NCI-H146 (cell line): ENCODE measurements around the gene RAD51B.

Source experiments
- DNase-seq: peaks from one replicate; lab custom pipeline; 2025; lab: John Stamatoyannopoulos, UW

The RAD51B gene

DNA sequence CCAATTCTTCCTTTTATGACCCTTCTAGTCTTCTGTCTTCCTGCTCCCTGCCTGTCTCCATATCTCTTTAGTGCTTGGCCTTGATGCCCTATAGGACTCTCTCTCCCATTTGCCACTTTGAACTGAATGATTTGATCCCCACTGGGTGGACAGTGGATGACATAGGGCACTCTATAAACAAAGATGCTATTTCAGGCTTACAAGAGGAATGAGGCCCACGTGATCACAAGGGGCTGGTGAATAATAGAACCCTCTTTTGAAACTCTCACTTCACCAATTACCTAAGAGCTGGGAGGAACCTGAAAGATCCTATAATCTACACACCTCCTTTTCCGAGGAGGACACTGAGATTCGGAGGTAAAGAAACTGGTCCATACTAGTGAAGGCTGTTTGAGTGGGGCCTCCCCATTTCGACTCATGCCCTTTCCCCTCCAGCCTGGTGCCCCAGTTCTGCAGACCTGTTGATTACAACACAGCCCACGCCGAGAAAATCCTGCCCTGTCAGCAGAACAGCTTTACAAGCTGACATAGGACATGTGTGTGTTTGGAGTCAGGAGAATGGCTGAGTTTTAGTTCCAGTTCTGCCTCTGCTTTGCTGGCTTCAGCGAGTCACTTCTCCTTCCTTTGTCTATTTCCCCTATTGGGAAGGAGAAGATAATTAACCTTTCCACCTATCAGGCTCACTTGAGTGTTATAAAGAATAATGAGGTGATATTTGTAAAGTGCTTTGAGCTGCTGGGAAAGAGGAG is 573.0 kb downstream of the RAD51B start:
- DNase-seq: peak; percentile 0

DNA sequence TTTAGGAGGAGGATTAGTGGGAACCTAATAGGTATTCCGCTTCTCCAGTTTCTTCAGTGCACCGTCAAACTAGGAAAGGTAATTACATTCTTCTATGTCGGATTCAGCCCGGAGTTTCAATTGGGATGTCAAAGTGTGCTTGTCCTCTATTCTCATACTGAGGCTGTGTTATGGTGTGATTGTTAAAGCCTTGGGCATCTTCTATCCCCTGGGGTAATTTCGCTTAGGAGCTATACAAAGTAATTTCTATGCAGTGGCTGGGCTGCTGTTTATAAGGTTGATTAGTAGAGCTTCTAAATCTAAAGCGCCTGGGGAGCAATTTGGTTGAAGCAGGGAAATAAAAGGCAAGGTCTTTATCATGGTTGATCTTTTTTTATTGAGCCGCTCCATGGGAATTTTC is 573.7 kb downstream of the RAD51B start:
- no peak for DNase-seq

DNA sequence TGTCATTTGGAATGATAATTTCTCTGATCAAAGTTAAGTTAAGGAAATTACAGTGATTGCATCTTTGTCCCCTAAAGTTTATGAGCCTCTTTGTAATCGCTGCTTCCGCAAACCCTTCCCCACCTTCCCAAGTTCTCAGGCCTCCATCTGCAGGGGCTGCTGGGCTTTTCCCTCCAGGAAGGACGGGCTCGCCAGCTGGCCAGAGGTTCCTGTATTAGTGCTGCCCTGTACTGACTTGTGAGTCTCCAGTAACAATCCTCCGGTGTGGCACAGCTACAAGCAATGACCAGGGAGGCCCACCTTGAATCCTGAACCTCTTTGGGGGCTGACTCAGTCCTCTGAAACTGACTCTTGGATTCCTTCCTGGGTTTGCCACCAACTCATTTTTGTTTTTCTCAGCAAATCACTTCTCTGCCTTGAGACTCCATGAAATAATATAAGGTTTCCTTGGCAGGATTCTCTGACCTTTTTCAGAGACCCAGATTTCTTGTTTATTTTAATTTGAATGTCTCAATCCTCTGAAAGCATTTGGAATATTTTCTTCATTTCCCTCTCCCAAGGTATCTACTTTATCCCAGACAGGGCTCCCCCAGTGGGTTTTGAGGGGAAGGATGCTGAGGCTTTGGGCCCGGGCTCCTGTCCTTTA is 574.7 kb downstream of the RAD51B start:
- no peak for DNase-seq

DNA sequence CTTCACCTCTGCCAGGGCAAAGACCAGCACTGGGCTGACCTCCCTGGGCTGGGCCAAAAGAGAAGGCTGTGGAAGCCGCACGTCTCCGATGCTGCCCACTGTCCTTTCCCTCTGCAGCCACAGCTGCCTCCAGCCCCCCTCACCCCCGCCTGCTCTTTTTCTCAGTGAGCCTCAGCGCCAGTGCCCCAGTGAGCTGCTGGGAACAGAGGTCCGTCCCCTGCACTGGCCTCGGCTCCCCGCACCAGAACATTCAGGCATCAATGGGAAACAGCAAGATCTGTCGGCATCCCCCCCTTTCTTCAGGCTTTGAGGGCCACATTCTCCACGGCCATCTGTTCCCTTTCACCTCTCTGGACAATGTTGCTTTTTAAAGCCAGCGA is 575.2 kb downstream of the RAD51B start:
- no peak for DNase-seq

DNA sequence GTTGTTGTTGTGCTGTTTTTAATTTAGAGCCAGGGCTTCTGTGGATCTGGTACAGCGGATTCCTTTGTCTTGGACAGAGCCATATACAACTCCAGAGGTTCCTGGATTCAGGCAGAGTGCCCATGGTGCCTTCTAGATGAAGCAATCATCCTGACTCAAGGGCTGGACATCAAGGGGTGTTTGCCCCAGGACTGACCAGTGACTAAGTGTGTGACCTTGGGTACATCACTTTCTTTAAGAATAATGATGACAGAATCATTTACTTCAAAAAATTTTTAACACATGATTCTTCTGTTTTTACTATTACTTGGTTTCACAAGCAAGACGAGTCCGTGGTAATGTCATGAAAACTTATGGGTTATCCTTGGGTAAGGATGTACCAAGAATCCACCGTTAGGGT is 576.0 kb downstream of the RAD51B start:
- DNase-seq: no peak

DNA sequence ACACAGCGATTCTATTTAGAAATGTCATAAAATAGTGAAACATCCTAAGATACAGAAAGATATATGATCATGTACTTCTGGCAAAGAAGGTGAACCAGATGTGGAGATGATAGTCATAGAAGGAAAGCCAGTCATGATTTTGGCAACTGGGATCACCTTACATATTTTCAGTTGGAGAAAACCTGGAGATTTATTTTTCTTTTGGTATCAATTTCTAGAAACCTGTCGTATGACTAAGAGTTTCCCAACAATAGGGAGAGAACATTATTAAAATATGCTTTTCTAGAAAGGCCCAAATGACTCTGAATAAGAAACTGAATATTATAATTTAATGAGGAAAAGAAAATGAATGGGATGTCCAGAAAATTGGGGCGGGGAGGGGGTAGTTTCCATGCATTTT is 576.9 kb downstream of the RAD51B start:
- DNase-seq: no peak

DNA sequence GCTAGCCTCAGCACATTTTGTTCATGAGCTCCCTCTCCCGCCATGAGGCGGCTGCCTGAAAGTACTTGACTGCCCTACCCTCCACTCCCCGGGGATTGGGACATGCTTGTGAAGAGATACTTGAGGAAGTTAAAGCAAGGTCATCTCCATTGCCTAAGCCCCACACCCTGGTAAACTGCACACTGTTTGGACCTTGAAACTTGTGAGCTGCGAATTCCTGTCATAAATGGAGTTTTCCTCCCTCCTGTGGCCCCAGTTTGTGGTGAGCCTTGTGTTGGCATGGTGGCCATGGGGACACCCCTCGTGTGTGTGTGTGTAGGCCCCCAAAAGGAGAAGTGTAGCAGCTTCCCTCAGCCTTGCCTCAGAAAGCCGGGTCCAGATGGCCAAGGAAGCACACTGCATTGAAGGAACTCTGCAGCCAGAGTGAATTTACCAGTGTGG is 577.8 kb downstream of the RAD51B start:
- DNase-seq: no peak

DNA sequence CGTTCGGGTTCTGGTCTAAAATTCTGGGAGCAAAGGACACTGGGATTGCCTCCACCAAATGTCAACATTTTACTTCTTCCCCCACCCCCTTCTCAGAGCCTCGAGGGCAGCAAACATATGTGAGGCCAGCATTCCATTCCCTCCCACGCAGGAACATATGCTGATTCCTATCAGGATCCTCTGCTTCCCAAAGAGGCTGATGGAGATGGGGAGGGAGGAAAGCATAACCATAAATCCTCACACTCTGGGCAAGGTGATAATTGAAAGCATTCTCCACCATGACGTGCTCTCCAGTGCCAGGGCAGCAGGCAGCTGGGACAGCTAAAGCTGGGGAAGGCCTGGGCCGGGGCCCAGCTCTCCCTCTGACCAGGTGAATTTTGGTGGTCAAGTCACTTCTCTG is 578.2 kb downstream of the RAD51B start:
- no peak for DNase-seq

DNA sequence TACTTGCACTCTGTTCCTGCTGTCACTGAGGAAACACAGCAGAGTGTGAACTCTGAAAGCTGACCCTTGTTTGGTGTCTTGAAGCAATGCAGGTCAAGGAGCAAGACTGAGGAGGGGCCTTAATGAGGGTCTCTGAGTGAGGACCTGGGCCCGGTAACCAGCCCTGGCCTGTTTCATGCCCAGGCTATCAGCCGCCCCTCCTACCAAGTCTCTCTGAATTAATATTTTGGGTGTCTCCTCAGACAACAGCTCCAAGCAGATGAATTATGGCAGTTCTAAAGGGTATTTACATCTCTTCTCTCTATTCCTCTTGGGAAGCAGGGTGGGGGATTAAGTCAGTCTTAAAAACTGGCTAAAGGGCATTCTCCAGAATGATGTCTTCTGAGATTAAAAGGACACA is 578.8 kb downstream of the RAD51B start:
- no peak for DNase-seq

DNA sequence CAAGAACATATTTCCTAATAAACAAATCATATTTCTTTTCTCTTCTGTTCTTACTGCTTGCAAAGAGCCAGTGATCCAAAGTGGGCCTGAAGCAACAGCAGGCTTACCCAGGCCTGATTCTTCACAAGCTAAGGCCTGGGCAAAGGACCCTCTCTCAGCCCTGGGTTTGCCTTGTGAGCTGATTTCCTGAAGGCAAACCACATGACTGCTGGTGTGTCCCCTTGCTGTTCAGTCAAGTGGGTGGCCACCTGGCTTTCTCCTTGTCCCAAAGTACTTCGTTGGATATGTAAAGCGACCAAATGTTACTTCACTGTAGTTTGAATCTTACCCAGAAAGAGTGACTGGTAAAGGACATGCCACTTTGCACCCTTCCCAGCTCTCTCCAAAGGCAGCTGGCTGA is 580.4 kb downstream of the RAD51B start:
- DNase-seq: no peak

DNA sequence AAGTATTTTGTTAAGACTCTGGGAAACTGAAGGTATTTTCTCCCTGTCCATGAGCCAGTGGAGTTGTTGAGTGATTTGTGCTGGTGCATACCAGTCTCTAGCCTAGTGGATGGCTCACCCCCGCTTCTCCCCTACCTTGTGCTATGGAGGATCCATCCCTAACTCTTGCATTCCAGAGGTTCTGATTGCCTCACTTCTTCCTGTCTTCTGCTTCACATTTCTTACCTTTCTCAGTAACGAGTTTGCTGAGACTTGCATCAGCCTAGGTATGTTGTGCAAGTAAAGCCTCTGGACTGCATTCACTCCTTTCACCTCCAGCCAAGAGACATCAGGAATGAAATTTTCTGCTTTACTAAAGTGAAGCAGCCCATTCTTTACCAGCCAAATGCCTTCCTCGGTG is 581.7 kb downstream of the RAD51B start:
- DNase-seq: no peak

DNA sequence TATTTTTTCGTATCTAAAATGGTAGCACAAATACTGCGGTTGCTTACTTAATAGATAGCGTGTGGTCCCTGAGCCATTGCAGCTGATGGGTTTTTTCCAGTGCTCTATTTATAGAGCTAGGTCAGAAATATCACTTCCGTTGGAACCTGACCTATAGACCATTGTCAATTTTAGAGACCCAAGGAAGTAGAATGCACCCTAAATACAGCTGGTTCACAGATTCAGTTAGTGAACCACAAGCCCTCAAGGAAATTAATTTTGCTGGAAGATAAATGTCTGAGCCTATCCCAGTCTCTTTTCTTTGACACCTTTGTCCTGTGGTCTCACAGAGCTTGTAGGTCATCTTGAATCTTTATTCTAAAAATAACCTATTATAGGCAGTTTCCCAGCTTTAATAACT is 582.3 kb downstream of the RAD51B start:
- no peak for DNase-seq

DNA sequence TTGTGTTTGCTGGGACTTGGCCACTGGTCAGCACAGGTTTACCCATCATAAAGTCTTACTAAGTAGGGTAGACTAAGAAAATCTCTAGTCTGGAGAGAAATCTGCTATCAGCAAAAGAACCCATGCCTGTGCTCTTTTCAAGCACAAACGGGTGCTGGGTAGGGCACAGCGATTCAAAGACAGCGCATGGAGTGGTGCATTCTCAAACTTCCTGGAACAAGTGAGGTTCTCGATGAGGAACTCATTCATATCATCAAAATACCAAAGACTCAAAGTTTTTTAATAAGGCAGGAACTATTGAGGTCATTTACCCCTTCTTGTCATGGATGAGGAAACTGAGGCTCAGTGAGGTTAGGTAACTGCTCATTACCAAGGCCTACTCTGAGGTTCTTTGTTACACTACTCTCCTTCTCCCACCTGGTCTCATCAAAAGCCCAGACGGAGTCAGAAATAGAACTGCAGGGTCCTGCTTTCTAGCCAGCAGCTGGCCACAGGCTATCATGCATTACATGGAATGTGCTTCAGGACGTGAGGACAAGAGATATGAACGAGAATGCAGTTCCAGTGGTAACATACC is 583.0 kb downstream of the RAD51B start:
- no peak for DNase-seq

DNA sequence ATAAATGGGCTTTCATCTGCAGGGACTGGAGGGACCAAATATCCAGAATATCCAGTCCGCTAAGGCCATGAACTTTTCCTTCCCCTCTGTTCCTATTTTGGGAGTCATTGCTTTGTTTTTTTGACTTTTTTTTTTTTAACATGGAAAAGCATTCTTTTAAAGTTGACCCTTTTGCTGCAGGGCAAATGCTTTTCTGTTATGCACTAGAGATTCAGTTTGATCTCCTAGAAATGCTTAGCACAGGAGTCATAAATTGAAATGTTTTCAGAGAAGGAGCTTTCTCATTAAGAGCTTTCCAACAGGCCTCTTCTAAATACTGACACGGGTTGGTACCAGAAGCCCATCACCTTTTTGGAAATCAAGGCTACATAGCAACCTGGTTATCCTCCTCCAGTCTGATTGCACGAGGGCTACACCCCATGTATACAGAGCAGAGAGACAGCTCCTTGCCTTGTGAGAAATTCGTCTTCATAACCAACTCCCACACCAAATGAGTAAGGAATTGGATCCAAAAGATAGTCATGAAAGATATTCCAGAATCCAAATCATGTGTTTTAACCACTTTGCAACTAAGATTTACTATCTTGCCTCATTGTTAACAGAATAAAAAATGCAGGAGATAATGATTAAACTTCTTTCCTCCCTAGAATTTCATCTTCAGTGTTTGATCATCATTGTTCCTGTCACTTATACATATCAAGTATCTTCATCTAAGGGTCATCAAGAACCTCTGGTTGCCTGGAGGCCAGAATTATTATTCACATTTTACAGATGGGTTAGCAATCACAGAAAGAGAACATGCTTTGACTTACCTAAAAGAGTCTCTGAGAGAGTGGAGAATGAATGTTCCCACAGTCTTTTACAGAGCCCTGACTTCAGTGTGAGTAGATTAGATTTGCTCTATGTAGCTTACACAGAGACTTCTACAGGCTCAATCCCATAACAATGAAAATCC is 583.9 kb downstream of the RAD51B start:
- DNase-seq: no peak

DNA sequence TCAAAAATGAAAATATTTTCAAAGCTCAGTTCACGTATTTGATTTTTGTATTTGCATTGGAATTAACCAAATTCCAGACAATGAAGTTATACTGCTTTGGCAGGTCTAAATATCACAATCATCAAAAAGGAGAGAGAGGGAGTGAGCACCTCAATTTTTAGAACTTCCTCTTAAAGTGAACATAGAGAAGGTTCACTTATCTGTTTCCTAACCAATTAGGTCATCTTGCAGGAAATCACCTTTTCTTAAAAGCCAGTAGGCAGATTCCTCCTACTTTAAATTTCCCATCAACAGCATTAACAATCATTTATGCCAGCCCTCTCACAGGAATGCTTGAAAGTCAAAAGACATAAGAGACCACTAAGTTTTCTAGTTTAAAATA is 584.6 kb downstream of the RAD51B start:
- DNase-seq: no peak

DNA sequence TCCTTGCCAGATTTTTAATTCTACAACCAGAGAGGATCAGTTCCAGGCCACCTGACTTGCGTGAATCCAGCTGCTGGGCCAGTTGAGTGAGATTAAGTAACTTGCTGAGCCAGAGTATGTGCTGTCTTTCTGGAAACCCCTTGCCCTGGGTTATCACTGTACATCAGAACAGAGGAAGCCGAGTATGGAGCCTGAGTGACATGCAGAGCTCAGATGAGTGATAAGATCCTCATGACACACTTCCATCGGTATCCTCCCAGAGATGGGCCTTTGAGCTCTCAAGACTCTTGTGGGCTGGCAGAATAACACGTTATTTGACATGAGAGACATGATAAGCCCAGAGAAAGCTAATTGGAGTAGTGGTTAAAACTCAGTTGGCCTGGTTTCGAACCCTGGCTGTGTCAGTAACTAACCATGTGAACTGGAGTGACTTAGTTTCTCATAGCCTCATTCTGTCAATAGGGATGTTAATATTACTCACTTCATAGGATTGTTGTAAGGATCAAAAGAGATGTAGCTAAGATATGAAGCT is 585.1 kb downstream of the RAD51B start:
- DNase-seq: no peak

DNA sequence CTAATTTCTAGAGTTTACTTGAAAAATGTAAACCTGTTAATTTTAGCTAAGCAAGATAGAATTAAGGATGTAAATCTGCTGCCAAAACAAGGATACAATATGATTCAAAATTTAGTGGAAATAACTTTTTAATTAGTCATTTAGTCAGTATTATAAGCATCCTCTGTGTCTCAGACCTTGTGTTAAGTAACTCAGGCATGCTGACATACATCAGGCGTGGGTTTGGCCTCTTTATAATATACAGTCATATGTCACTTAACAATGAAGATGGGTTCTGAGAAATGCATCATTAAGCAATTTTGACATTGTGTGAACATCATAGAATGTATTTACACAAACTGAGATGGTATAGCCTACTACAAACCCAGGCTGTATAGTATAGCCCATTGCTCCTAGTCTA is 586.4 kb downstream of the RAD51B start:
- DNase-seq: no peak

DNA sequence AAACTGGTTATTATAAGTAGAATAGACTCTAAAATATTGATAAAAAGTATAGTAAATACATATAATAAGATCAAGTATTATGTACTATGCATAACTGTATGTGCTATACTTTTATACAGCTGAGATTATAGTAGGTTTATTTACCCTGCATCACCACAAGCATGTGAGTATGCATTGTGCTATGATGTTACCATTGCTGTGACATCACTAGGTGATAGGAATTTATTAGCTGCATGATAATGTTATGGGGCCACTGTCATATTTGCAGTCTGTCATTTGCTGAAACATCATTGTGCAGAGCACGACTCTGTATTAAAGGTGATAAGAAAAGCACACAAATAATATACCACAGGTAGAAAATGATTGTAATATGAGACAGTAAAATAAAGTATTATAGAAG is 587.7 kb downstream of the RAD51B start:
- DNase-seq: no peak

DNA sequence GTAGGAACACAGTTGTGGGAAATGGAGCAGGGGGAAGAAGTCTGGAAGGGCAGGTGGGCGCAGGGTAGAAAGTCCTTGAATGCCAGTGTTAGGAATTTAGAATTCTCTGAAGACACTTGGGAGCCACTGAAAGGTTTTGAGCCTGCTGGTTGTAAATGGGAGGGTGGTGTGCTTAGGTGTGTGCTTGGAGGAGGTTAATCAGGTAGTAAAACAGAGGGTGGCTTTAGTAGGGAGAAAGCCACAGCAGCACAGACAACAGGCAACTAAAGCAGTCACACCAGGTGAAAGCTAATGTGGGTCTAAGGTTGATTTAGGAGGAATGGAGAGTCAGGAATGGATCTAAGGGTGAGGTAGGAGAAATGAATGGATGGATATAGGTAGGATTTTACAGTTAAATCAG is 588.2 kb downstream of the RAD51B start:
- DNase-seq: no peak

DNA sequence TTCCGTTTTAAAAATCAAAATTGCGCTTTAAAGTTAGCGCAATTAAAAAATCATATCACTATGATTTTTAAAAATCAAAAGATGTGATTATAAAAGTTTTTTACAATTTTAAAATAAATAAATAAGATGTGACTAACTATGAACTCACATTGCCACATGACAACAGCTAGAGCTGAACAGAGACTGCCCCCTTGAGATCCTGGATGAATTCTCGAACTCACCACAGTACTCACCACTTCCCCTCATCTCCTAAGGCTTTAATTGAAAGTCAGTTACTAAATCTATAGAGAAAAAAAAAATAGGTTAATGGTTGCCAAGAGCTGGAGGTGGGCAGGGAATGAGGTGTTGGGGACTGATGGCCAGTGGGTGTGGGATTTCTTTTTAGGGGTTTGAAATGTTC is 589.1 kb downstream of the RAD51B start:
- no peak for DNase-seq

DNA sequence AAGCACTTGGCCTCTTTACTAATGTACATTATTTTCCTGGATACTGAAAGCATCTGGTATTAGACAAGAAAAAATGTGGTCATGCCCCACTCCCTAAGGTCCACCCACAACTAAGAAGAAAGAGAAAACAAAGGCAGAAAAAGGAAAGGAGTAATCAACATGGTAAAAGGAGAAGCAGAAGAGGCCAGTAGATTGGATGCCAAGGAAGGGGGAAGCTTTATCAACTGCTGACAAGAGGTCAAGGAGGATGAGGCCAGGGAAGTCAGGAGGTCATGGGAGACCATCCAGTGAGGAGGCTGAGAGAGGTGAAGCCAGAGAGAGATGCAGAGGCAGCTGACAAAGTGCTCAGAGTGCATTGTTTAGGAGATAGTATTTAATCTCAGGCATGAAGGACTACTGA is 589.8 kb downstream of the RAD51B start:
- no peak for DNase-seq
